HCT116 (cell line): ENCODE data around the gene GRM4.

Experiments used
- EGR1 ChIP-seq: IDR thresholded peaks from 2 replicates; pipeline ENCODE4 v1.6.1; 2012; ENCODE audit warnings: low read depth
- JUND ChIP-seq: IDR thresholded peaks from 2 replicates; pipeline ENCODE4 v1.6.1; 2012
- POLR2A ChIP-seq: IDR thresholded peaks from 2 replicates; pipeline ENCODE4 v1.7.0; 2011; ENCODE audit warnings: borderline replicate concordance; ENCODE audit not compliant: insufficient read depth, insufficient read length; ENCODE audit errors: extremely low read depth
- POLR2AphosphoS5 ChIP-seq: IDR thresholded peaks from 2 replicates; pipeline ENCODE4 v1.6.1; 2011; ENCODE audit warnings: mild to moderate bottlenecking, low read depth, low read length, moderate library complexity
- TCF7L2 ChIP-seq: IDR thresholded peaks from 2 replicates; pipeline ENCODE4 v1.7.0; 2011; ENCODE audit warnings: borderline replicate concordance, inconsistent platforms; ENCODE audit not compliant: insufficient read depth, insufficient read length; ENCODE audit errors: extremely low read depth
- TF ChIP-seq, protein P1 (sequence below), 3 experiments: fragments of 200-600 bp in 1 of 3; sonication (generic) in 1 of 3; IDR thresholded peaks in 2 of 3; conservative IDR thresholded peaks in 1 of 3; 2 replicates each; pipeline ENCODE4 v1.5.1; 2012 to 2017; ENCODE audit warnings: low read depth in 2 of 3, low read length in 2 of 3, antibody characterized with exemption in 1 of 3, borderline replicate concordance in 1 of 3, control low read depth in 1 of 3, mild to moderate bottlenecking in 1 of 3, mixed read lengths in 1 of 3, mixed run types in 1 of 3, moderate library complexity in 1 of 3; ENCODE audit not compliant: insufficient read depth in 1 of 3
- TF ChIP-seq, protein P2 (sequence below): IDR thresholded peaks from 2 replicates; pipeline ENCODE4 v1.6.1; 2011; ENCODE audit warnings: mild to moderate bottlenecking, low read length, moderate library complexity; ENCODE audit not compliant: insufficient replicate concordance; ENCODE audit errors: extremely low read depth
- TF ChIP-seq, protein P3 (sequence below): IDR thresholded peaks from 2 replicates; pipeline ENCODE4 v1.6.1; 2012

DNA sequence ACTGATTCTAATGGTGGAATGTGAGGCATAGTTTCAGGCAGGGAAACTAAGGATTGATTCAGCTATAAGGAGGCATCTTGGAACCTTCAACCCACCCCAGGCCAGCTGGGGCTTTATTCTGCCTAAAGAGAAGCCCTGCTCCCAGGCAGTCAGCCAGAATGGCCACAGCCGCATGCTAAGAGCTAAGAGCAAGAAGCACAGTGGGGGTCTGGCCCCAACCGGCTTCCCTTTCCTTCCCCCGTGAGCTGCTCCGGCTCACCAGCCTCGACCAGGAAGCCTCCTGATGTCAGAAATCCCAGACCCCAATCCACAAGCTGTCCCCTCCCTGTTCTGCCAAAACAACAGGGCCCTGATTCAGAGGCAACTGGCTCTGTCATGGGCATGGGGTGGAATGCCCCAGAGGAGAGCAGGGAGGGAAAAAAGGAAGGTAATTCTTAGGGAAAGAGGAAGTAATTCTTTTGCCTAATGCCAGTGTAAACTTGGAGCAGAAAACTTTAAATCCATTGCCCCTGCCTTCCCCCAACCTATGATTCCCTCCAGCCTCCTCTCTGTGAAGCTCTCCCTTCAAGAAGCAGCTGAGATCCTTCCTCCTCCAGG lies 6.9 kb downstream of the GRM4 start:
- TF ChIP-seq POLR2AphosphoS5 (no peak), EGR1 (no peak), POLR2A (no peak), TCF7L2 (no peak), JUND (no peak)
- TF ChIP-seq, protein P1, sequence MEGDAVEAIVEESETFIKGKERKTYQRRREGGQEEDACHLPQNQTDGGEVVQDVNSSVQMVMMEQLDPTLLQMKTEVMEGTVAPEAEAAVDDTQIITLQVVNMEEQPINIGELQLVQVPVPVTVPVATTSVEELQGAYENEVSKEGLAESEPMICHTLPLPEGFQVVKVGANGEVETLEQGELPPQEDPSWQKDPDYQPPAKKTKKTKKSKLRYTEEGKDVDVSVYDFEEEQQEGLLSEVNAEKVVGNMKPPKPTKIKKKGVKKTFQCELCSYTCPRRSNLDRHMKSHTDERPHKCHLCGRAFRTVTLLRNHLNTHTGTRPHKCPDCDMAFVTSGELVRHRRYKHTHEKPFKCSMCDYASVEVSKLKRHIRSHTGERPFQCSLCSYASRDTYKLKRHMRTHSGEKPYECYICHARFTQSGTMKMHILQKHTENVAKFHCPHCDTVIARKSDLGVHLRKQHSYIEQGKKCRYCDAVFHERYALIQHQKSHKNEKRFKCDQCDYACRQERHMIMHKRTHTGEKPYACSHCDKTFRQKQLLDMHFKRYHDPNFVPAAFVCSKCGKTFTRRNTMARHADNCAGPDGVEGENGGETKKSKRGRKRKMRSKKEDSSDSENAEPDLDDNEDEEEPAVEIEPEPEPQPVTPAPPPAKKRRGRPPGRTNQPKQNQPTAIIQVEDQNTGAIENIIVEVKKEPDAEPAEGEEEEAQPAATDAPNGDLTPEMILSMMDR (IDR thresholded peaks at IDR 0.05 in 2 of 3, conservative IDR thresholded peaks at IDR 0.05 in 1 of 3; ENCODE audit: borderline replicate concordance in 1 of 3, insufficient read depth in 1 of 3, low read depth in 2 of 3, low read length in 2 of 3) = no peak
- TF ChIP-seq, protein P2, sequence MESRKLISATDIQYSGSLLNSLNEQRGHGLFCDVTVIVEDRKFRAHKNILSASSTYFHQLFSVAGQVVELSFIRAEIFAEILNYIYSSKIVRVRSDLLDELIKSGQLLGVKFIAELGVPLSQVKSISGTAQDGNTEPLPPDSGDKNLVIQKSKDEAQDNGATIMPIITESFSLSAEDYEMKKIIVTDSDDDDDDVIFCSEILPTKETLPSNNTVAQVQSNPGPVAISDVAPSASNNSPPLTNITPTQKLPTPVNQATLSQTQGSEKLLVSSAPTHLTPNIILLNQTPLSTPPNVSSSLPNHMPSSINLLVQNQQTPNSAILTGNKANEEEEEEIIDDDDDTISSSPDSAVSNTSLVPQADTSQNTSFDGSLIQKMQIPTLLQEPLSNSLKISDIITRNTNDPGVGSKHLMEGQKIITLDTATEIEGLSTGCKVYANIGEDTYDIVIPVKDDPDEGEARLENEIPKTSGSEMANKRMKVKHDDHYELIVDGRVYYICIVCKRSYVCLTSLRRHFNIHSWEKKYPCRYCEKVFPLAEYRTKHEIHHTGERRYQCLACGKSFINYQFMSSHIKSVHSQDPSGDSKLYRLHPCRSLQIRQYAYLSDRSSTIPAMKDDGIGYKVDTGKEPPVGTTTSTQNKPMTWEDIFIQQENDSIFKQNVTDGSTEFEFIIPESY = no peak
- TF ChIP-seq, protein P3, sequence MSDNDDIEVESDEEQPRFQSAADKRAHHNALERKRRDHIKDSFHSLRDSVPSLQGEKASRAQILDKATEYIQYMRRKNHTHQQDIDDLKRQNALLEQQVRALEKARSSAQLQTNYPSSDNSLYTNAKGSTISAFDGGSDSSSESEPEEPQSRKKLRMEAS = no peak
